ENCODE data around the gene GAS6. TPM values are rescaled to one million over a fixed set of nuclear protein-coding genes. Genes with fewer than 3 reads are reported as not detected.

GAS6 gene
- total and polyA plus RNA-seq, 2 experiments from 2014 or later = 822 to 1,035 TPM

GRCh38 chr13:113811081-113811928 lies 52.6 kb downstream of the GAS6 start:
- Histone ChIP-seq H3K36me3 (ENCODE audit: low read depth) (no peaks in the 10 kb centered on the region), H2AFZ (no peak overlapping the region)

DNA sequence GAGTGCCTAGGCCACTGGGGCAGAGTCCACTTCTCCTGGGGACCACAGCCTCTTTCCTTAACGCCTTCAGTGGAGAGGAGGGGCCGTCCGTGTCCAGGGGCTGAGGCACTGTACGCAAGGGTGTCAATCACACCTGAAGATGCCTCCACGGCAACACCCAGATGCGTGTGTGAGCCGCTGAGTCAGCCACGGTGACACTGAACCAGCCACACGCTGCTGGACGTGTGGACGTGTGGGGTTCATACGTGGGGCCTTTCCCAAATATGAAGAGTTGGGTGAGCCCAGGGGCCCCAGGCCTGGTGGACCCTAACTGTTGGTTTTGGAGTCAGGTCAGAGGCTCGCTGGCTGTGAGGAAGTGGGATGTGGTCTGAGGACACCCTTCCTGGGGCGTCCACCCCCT lies 53.2 kb downstream of the GAS6 start:
- Histone ChIP-seq H3K27me3 (replicated peaks; ENCODE audit: insufficient read depth) (no peaks in the 10 kb centered on the region), H2AFZ (no peak overlapping the region), H3K9ac (no peak overlapping the region), H3K27ac (no peak overlapping the region), H3K36me3 (ENCODE audit: low read depth) (no peaks in the 10 kb centered on the region), H3K79me2 (ENCODE audit: insufficient read depth) (no peaks in the 10 kb centered on the region), H3K4me1 (ENCODE audit: insufficient read depth) (peaks cover 7% of the 10 kb centered on the region), H4K20me1 (ENCODE audit: insufficient read depth) (no peaks in the 10 kb centered on the region), H3K4me2 (ENCODE audit: unreplicated experiment) (no peak overlapping the region), H3K9me3 (ENCODE audit: low read depth) (no peaks in the 10 kb centered on the region), H3K9me2 (ENCODE audit: insufficient read depth) (no peaks in the 10 kb centered on the region), H3F3A (ENCODE audit: insufficient read depth) (no peaks in the 10 kb centered on the region), H3K4me3 (no peak overlapping the region)
- WGBS, 2 experiments (ENCODE audit: low coverage in 1 of 2, low lambda C conversion rate in 2 of 2, missing lambda C conversion rate in 2 of 2) = 93 to 96% methylated on average over 13 to 14 of the region's 14 CpGs
- DNase-seq = no peak
- TF ChIP-seq EZH2phosphoT487 (IDR thresholded peaks at IDR 0.05; ENCODE audit: insufficient read depth, low read depth) = no peak
- no peak for TF ChIP-seq EZH2 (IDR thresholded peaks at IDR 0.05; ENCODE audit: insufficient read depth, poor library complexity, severe bottlenecking)
- in situ Hi-C loops (cut with MboI) = no loop called here

More at GRCh38 chr13:113811081-113811928, 52.6 kb downstream of the GAS6 start:
- Histone ChIP-seq H3K4me2 (ENCODE audit: unreplicated experiment) (no peak overlapping the region), H4K20me1 (ENCODE audit: insufficient read depth) (no peaks in the 10 kb centered on the region), H3K9me2 (ENCODE audit: insufficient read depth) (no peaks in the 10 kb centered on the region), H3K9me3 (ENCODE audit: low read depth) (no peaks in the 10 kb centered on the region), H3K9ac (no peak overlapping the region), H3K4me3 (no peak overlapping the region), H3K27me3 (replicated peaks; ENCODE audit: insufficient read depth) (no peaks in the 10 kb centered on the region), H3K27ac (no peak overlapping the region), H3F3A (ENCODE audit: insufficient read depth) (peaks cover 5% of the 10 kb centered on the region; the same call in 1 of the 2 replicates), H3K4me1 (ENCODE audit: insufficient read depth) (peaks cover 11% of the 10 kb centered on the region), H3K79me2 (ENCODE audit: insufficient read depth) (no peaks in the 10 kb centered on the region)
- TF ChIP-seq EZH2phosphoT487 (IDR thresholded peaks at IDR 0.05; ENCODE audit: insufficient read depth, low read depth) (no peak), EZH2 (IDR thresholded peaks at IDR 0.05; ENCODE audit: insufficient read depth, poor library complexity, severe bottlenecking) (no peak)
- 71 to 75% methylated on average over 11 to 30 of the region's 30 CpGs for WGBS, 2 experiments (ENCODE audit: low coverage in 1 of 2, low lambda C conversion rate in 2 of 2, missing lambda C conversion rate in 2 of 2)
- no peak for DNase-seq
- in situ Hi-C loops (cut with MboI) = no loop called here

DNA sequence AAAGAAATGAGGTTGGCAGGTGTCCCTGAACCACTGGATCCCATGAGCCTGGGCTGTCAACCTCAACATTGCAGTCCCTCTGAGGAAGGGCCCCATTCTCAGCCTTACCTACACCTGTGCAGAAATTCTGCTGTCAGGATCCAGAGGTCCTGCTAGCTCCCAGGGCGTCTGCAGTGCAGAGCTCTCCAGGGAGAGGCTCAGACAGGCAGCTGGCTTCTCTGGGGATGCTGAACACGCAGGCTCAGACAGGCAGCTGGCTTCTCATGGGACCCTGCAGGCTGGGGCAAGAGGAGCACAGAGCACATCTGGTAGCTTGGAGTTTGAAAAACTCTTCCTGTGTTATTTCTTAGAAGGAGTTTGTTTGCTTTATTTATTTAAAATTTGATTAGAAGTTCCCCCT lies 53.9 kb downstream of the GAS6 start:
- Histone ChIP-seq H3K27ac (no peak overlapping the region), H3K9ac (no peak overlapping the region), H3K4me1 (ENCODE audit: insufficient read depth) (peaks cover 7% of the 10 kb centered on the region), H3K9me2 (ENCODE audit: insufficient read depth) (no peaks in the 10 kb centered on the region), H3K4me2 (ENCODE audit: unreplicated experiment) (no peak overlapping the region), H3K9me3 (ENCODE audit: low read depth) (no peaks in the 10 kb centered on the region), H4K20me1 (ENCODE audit: insufficient read depth) (no peaks in the 10 kb centered on the region), H2AFZ (no peak overlapping the region), H3K27me3 (replicated peaks; ENCODE audit: insufficient read depth) (no peaks in the 10 kb centered on the region), H3F3A (ENCODE audit: insufficient read depth) (no peaks in the 10 kb centered on the region), H3K4me3 (no peak overlapping the region), H3K36me3 (ENCODE audit: low read depth) (no peaks in the 10 kb centered on the region), H3K79me2 (ENCODE audit: insufficient read depth) (no peaks in the 10 kb centered on the region)
- 80 to 83% methylated on average over 2 of the region's 2 CpGs for WGBS, 2 experiments (ENCODE audit: low coverage in 1 of 2, low lambda C conversion rate in 2 of 2, missing lambda C conversion rate in 2 of 2)
- no peak for TF ChIP-seq EZH2 (IDR thresholded peaks at IDR 0.05; ENCODE audit: insufficient read depth, poor library complexity, severe bottlenecking)
- no peak for TF ChIP-seq EZH2phosphoT487 (IDR thresholded peaks at IDR 0.05; ENCODE audit: insufficient read depth, low read depth)
- in situ Hi-C loops (cut with MboI) = no loop called here
- DNase-seq = no peak

GRCh38 chr13:113808058-113808834 lies 55.6 kb downstream of the GAS6 start:
- 74 to 75% methylated on average over 12 of the region's 12 CpGs for WGBS, 2 experiments (ENCODE audit: low coverage in 1 of 2, low lambda C conversion rate in 2 of 2, missing lambda C conversion rate in 2 of 2)
- Histone ChIP-seq H3K27me3 (replicated peaks; ENCODE audit: insufficient read depth) (no peaks in the 10 kb centered on the region), H3K4me3 (no peak overlapping the region), H4K20me1 (ENCODE audit: insufficient read depth) (no peaks in the 10 kb centered on the region), H2AFZ (no peak overlapping the region), H3K9me2 (ENCODE audit: insufficient read depth) (no peaks in the 10 kb centered on the region), H3K79me2 (ENCODE audit: insufficient read depth) (no peaks in the 10 kb centered on the region), H3K4me1 (ENCODE audit: insufficient read depth) (no peaks in the 10 kb centered on the region), H3K36me3 (ENCODE audit: low read depth) (no peaks in the 10 kb centered on the region), H3F3A (ENCODE audit: insufficient read depth) (no peaks in the 10 kb centered on the region), H3K9ac (no peak overlapping the region), H3K27ac (no peak overlapping the region), H3K4me2 (ENCODE audit: unreplicated experiment) (no peak overlapping the region), H3K9me3 (ENCODE audit: low read depth) (no peaks in the 10 kb centered on the region)
- no peak for DNase-seq
- in situ Hi-C loops (cut with MboI) = no loop called here
- TF ChIP-seq EZH2phosphoT487 (IDR thresholded peaks at IDR 0.05; ENCODE audit: insufficient read depth, low read depth) = no peak
- no peak for TF ChIP-seq EZH2 (IDR thresholded peaks at IDR 0.05; ENCODE audit: insufficient read depth, poor library complexity, severe bottlenecking)

Data from GM23248 (cell line).